HCT116 (cell line): Measurements from ENCODE around the gene ATXN1.

Source experiments
- CTCF ChIP-seq, 3 experiments: fragments of 200-600 bp in 1 of 3; sonication (generic) in 1 of 3; IDR thresholded peaks in 2 of 3; conservative IDR thresholded peaks in 1 of 3; 2 replicates each; pipeline ENCODE4 v1.5.1; 2012 to 2017; ENCODE audit warnings: low read depth in 2 of 3, low read length in 2 of 3, antibody characterized with exemption in 1 of 3, borderline replicate concordance in 1 of 3, control low read depth in 1 of 3, mild to moderate bottlenecking in 1 of 3, mixed read lengths in 1 of 3, mixed run types in 1 of 3, moderate library complexity in 1 of 3; ENCODE audit not compliant: insufficient read depth in 1 of 3
- POLR2A ChIP-seq: IDR thresholded peaks from 2 replicates; pipeline ENCODE4 v1.7.0; 2011; ENCODE audit warnings: borderline replicate concordance; ENCODE audit not compliant: insufficient read depth, insufficient read length; ENCODE audit errors: extremely low read depth

DNA sequence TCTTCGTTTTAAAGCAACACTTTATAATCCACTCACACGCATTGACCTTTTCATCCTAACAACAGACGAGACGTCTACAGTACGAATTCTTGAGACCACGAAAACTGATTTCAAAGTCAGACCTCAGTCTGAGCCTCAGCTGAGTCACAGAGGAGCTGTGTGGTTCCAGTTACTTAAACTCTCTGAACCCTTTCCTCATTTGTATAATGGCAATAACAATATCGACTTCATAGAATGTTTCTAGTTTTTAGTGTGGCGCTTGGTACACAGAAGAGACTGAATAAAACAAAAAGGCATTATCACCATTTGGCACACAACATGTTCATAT, 236.9 kb downstream of the ATXN1 start:
- TF ChIP-seq POLR2A (no peak), CTCF (IDR thresholded peaks at IDR 0.05 in 2 of 3, conservative IDR thresholded peaks at IDR 0.05 in 1 of 3; ENCODE audit: borderline replicate concordance in 1 of 3, insufficient read depth in 1 of 3, low read depth in 2 of 3, low read length in 2 of 3) (no peak)
